GM21723 (cell line): ENCODE measurements around the gene BMAL2.

Experiments used
- ATAC-seq: cut with Tn5 transposase; IDR thresholded peaks from one replicate; pipeline ENCODE4 v1.9.1; 2021; ENCODE audit warnings: mild to moderate bottlenecking, moderate library complexity; ENCODE audit not compliant: unreplicated experiment

The BMAL2 gene

GRCh38 chr12:27319848-27320247 lies 12.8 kb upstream of the BMAL2 start:
- ATAC-seq, result no peak

GRCh38 chr12:27324530-27324929 lies 8.1 kb upstream of the BMAL2 start:
- no peak for ATAC-seq

GRCh38 chr12:27330846-27331245 lies 1.8 kb upstream of the BMAL2 start:
- ATAC-seq, result no peak

- peak; percentile 40 for ATAC-seq
Measured at GRCh38 chr12:27331291-27331926, 1.2 kb upstream of the BMAL2 start.

DNA sequence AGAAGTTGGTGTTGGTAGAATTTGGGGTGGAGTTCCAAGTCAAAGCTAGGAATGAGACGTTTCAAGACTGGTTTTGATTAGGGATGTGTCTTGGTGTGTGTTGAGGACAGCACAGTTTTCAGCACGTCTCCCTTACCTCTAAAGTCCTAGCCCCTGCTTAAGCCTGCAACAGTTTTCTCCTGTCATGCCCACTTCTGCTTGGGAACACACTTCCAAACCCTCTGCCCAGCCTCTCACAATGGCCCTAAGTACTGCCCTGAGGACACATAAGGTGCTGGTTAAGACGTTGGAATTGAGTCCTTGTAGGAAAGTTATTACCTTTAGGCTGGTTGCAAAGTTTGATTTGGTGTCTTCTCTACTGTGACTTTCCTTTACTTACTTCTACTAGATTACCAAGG lies 710 bp upstream of the BMAL2 start:
- ATAC-seq, result no peak

GRCh38 chr12:27332407-27332713 lies 276 bp upstream of the BMAL2 start:
- peak; percentile 0 for ATAC-seq

DNA sequence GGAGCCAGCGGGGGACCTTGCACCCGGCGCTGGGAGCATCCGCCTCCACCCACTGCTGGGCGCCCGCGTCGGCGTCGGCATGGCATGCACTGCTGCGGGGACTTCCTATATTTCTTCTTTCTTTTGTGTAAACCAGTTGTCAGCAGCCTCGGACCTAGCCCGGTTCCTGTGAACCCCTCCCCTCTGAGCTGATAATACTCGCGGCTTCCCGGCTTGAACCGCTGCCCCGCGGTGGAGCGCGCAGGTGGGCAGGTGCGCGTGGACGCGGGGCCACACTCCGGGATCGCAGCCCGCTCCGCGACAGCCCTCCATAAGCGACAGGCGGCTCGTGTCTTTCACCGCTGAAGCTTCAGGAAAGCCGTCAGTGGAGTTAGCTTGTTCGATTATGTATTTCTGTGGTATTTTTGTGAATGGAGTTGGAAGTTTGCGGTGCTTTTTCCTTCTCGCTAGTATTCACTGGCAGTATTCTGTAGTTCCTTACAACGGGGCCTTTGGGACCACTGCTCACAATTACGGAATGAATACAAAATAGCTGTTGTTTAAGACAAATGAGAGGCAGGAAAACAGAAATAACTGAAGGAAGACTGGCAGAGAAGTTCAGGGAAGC lies 870 bp downstream of the BMAL2 start:
- peak; percentile 25 for ATAC-seq

DNA sequence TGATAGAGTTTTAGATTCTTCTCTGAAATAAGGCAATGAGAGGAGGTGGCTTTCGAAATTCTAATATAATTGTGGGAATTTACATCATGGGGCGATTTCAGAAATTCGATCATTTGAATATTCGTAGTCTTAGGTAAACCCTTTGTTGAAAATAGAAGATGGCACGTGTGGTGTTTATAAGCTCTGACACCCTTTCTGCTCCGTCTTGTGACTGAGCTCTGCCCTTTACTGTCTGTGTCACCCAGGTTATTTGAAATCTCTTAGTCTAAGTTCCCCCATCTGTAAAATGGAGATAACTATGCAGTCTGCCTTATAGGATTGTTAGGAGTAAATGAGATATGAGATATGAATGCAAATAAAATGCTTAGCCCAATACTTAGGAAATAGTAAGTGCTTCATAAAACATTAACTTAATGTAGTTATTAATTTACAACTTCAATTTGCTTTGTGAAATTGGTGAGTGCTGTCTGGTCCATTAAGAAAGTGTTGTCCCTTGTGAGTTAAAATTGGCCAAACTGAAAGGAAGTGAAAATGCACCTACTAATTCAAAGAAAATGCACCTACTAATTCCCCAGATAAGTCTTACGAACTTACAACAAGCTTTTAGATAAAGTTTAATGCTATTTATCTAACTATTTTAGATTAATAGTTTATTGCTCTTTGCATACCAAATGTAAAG lies 1.5 kb downstream of the BMAL2 start:
- ATAC-seq, result no peak

GRCh38 chr12:27334721-27335082 lies 2.1 kb downstream of the BMAL2 start:
- ATAC-seq, result no peak

GRCh38 chr12:27335364-27336281 lies 3.0 kb downstream of the BMAL2 start:
- ATAC-seq, result no peak

GRCh38 chr12:27336282-27336653 lies 3.6 kb downstream of the BMAL2 start:
- no peak for ATAC-seq

DNA sequence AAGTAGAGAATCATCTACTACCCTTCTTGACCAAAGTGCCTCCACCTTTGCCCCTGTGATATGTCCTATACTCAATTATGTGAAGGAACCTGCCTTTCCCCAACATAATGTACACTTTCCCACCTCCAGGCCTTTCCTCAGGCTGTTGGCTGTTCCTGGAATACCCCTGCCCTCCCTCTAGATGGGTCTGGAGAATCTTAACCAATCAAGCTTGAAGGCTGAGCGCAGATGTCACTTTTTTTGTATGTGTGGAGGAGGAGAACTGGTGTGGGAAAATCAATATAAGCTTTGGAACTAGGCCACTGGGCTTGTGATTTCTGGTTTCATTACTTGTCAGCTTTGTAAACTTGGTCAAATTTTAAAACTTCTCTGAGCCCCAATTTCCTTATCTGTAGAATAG lies 4.7 kb downstream of the BMAL2 start:
- no peak for ATAC-seq

DNA sequence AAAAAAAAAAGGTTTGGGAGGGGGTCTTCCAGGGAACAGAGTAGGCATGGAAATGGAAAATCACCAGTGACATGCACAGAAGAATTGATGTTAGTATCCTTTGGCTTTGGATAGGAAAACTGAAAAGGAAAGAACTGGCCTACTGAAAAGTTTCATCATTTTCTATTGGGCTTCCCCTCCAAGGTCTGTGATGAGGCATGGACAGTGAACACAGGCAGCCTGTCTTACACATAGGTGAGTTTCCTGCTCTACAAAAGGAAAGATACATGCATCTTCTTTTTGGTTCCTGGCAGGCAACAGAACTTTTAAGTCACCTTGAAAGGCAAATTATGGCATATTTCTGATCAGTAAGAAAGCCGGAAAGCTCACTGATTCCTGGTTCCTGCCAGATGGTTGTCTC lies 5.8 kb downstream of the BMAL2 start:
- ATAC-seq, result no peak

DNA sequence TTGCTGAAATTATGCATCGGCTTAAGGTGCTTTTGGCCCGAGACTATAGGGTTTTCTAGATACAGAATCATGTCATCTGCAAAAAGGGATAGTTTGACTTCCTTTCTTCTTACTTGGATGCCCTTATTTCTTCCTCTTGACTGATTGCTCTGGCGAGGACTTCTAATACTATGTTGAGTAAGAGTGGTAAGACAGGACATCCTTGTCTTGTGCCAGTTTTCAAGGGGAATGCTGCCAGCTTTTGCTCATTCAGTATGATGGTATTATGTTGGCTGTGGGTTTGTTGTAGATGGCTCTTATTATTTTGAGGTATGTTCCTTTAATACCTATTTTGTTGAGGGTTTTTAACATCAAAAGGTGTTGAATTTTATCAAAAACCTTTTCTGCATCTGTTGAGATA lies 8.3 kb downstream of the BMAL2 start:
- no peak for ATAC-seq

DNA sequence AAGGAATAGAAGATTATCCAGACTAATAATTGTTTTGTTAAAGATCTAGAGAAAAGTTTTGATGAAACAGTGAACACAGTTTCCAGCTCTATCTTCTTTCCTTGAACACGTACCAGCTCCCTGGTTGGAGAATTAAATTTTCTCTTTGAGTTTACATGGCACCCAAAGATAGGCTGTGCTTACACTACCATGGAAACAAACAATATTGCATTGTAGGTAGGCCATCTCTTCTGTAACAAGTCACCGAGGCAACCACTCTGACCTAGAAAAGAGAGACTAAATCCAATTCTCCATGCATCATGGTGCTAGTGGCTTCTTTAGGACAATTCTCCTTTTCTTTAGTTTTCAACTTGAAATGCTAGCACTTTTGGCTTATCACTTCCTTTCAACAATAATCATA lies 9.9 kb downstream of the BMAL2 start:
- no peak for ATAC-seq

- ATAC-seq, result no peak
Measured at GRCh38 chr12:27343255-27344000, 10.8 kb downstream of the BMAL2 start.

- no peak for ATAC-seq
Measured at GRCh38 chr12:27344246-27344645, 11.6 kb downstream of the BMAL2 start.

DNA sequence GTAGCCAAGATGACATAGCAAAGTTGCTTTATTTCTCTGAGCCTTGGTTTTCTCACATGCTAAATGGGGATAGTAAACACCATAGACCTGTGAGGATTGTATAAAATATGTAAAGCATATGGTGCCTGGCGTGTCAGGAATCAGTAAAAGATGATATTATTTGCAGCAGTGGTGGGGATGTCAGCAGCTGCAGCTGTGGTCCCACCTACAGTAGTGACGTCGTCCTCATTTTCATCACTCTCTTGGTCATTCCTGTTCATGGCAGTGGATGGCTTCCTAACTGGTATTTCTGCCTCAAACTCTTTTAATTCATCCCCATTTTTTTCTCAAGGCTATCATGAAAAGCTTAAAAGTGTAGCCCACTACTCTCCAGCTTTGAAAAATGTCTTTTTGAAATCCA lies 12.1 kb downstream of the BMAL2 start:
- ATAC-seq, result no peak

DNA sequence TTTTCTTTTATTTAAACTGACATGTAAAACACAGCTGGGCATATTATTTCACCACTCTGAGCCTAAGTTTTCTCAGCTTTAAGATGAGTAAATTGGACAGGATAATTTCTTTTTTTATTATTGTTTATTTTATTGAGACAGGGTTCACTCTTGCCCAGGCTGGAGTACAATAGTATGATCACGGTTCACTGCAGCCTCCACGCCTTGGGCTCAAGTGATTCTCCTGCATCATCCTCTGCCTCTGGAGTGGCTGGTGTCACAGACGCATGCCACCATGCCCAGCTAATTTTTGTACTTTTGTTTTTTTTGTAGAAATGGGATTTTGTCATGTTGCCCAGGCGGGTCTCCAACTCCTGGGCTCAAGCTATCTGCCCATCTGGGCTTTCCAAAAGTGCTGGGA lies 12.7 kb downstream of the BMAL2 start:
- ATAC-seq, result no peak

GRCh38 chr12:27347779-27348178 lies 15.1 kb downstream of the BMAL2 start:
- no peak for ATAC-seq

GRCh38 chr12:27351476-27351875 lies 18.8 kb downstream of the BMAL2 start:
- no peak for ATAC-seq
